Ecto neural progenitor cell (in vitro differentiated cells): ENCODE results near the gene PRKCH.

ENCODE experiments used
- DNase-seq: peaks from one replicate; pipeline ENCODE4 v3.0.0-alpha.2; 2018; ENCODE audit warnings: low spot score

PRKCH gene

GRCh38 chr14:61365667-61366212 lies 44.4 kb downstream of the PRKCH start:
- DNase-seq: no peak

- no peak for DNase-seq
These were observed 46.8 kb downstream of the PRKCH start for GRCh38 chr14:61368114-61368710.

GRCh38 chr14:61368781-61369453 lies 47.5 kb downstream of the PRKCH start:
- no peak for DNase-seq

GRCh38 chr14:61369454-61369810 lies 48.1 kb downstream of the PRKCH start:
- DNase-seq: no peak

- no peak for DNase-seq
These were observed 51.0 kb downstream of the PRKCH start for GRCh38 chr14:61372379-61372778.

GRCh38 chr14:61372842-61373555 lies 51.6 kb downstream of the PRKCH start:
- no peak for DNase-seq

- no peak for DNase-seq
These were observed 52.9 kb downstream of the PRKCH start for GRCh38 chr14:61374284-61374683.

- DNase-seq: no peak
These were observed 53.8 kb downstream of the PRKCH start for GRCh38 chr14:61375218-61375617.

GRCh38 chr14:61376314-61376713 lies 54.9 kb downstream of the PRKCH start:
- no peak for DNase-seq

GRCh38 chr14:61377749-61378148 lies 56.4 kb downstream of the PRKCH start:
- DNase-seq: no peak

GRCh38 chr14:61379639-61380184 lies 58.3 kb downstream of the PRKCH start:
- DNase-seq: no peak

- DNase-seq: no peak
These were observed 59.6 kb downstream of the PRKCH start for GRCh38 chr14:61380984-61381383.

GRCh38 chr14:61381553-61381952 lies 60.2 kb downstream of the PRKCH start:
- no peak for DNase-seq

- DNase-seq: no peak
These were observed 61.5 kb downstream of the PRKCH start for GRCh38 chr14:61382842-61383241.

GRCh38 chr14:61385002-61385685 lies 63.8 kb downstream of the PRKCH start:
- DNase-seq: no peak

GRCh38 chr14:61386173-61386772 lies 64.9 kb downstream of the PRKCH start:
- no peak for DNase-seq

- DNase-seq: no peak
These were observed 65.7 kb downstream of the PRKCH start for GRCh38 chr14:61387076-61387475.

- no peak for DNase-seq
These were observed 67.0 kb downstream of the PRKCH start for GRCh38 chr14:61388173-61388975.

GRCh38 chr14:61388976-61389576 lies 67.7 kb downstream of the PRKCH start:
- no peak for DNase-seq

GRCh38 chr14:61391119-61391518 lies 69.7 kb downstream of the PRKCH start:
- DNase-seq: no peak

- no peak for DNase-seq
These were observed 70.9 kb downstream of the PRKCH start for GRCh38 chr14:61392297-61392696.
